ENCODE results near the gene COL8A2.

The COL8A2 gene

DNA sequence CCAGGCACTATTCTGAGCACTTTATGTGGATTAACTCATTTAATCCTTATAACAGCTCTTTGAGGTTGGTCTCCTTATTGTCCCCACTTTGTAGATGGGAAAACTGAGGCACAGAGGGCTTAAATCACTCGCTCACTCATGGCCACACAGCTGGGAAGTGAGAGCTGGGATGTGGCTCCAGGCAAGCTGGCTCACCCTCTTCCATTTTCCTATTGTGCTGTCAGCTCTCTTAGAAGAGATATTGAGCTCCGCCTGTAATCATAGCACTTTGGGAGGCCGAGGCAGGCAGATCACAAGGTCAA, 3.8 kb upstream of the COL8A2 start:
- ChIA-PET CTCF (interaction anchor here (0.9 to 10.3 kb wide), 2 partner anchors 12 to 59 kb away, joined by 3 to 158 read pairs; no protein-coding TSS in a partner anchor), POLR2A (interaction anchor here (0.8 to 0.9 kb wide), 2 partner anchors 10 to 13 kb away, joined by 3 read pairs; no protein-coding TSS in a partner anchor)
- H3K4me3 ChIP-seq (ENCODE audit: low read depth, low read length): no peak overlapping the region
- no peak for DNase-seq (ENCODE audit: low read depth, low spot score)
- TF ChIP-seq CTCF (IDR thresholded peaks at IDR 0.05; ENCODE audit: insufficient read depth, low read length, missing control alignments): no peak

DNA sequence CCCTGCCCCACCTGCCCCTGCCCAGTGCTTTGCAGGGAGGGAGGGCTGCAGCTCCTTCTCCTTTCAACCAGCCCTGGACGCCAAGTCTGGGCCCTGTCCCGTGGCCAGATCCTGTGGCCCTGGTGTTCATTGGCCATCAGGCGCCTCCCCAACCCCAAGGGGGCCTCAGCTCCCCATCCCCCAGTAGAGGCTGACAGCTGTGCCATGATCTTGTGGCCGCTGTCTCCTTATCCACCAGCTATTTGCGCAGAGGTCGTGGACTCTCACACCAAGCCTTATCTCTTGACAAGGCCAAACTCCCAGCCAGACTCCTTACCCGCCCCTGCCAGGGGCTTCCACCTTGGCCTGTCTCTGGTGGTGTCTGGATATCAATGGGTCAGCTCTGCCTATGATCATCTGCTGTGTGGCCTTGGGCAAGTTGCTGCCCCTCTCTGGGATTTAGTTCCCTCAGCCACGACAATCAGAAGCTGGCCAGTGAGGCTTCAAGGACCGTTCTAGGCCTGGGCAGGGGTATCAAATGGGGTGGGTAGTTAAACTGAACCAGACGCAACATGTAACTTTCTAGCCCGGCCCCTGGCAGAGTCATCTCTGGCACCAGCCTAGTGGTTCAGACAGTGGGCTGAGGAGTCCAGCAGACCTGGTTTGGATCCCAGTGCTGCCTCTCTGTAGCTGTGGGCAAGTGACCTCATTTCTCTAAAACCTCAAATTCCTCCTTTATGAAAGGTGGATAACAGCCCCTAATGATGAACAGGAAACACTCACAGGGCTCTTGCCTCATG, 3.3 kb upstream of the COL8A2 start:
- no peak overlapping the region for H3K4me3 ChIP-seq (ENCODE audit: low read depth, low read length)
- ChIA-PET CTCF (interaction anchor here (0.9 to 10.3 kb wide), 4 partner anchors 11 to 60 kb away, joined by 4 to 158 read pairs (median 10); no protein-coding TSS in a partner anchor), POLR2A (interaction anchor here (0.8 to 0.9 kb wide), 2 partner anchors 9 to 14 kb away, joined by 3 read pairs; no protein-coding TSS in a partner anchor)
- no peak for TF ChIP-seq CTCF (IDR thresholded peaks at IDR 0.05; ENCODE audit: insufficient read depth, low read length, missing control alignments)
- DNase-seq (ENCODE audit: low read depth, low spot score): no peak

DNA sequence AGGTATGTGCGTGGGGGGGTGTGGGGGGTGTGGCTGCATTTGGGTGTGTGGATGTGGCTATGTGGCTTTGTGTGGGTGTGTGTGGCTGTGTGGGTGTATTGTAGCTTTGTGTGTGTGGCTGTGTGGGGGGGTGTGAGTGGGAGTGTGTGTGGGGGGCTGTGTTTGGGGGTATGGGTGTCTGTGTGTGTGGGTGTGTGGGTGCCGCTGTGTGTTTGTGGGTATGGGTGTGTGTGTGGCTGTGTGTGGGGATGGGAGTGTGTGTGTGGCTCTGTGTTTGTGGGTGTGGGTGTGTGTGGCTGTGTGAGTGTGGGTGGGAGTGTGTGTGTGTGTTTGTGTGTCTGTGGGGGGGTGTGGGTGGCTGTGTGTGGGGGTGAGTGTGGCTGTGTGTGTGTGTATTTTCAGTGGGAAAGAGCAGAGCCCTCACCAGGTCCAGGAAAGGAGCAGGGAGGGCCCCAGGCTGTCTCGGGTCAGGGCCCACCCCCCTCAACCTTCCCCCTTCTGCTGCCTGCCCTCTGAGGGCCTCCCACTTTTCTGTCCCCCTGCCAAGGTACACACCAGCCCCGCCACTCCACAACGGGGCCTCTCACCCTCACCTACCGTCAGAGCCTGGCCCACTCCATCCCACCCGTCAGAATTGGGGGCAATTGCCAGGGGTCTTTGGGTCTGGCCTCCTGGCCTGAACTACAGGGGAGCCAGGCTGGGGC, 1.9 kb upstream of the COL8A2 start:
- CTCF ChIA-PET: interaction anchor here (1.6 to 10.3 kb wide), 2 partner anchors 10 to 27 kb away, joined by 14 to 158 read pairs; no protein-coding TSS in a partner anchor
- POLR2A ChIA-PET: no interaction called here
- no peak overlapping the region for H3K4me3 ChIP-seq (ENCODE audit: low read depth, low read length)
- DNase-seq (ENCODE audit: low read depth, low spot score): no peak
- no peak for TF ChIP-seq CTCF (IDR thresholded peaks at IDR 0.05; ENCODE audit: insufficient read depth, low read length, missing control alignments)

DNA sequence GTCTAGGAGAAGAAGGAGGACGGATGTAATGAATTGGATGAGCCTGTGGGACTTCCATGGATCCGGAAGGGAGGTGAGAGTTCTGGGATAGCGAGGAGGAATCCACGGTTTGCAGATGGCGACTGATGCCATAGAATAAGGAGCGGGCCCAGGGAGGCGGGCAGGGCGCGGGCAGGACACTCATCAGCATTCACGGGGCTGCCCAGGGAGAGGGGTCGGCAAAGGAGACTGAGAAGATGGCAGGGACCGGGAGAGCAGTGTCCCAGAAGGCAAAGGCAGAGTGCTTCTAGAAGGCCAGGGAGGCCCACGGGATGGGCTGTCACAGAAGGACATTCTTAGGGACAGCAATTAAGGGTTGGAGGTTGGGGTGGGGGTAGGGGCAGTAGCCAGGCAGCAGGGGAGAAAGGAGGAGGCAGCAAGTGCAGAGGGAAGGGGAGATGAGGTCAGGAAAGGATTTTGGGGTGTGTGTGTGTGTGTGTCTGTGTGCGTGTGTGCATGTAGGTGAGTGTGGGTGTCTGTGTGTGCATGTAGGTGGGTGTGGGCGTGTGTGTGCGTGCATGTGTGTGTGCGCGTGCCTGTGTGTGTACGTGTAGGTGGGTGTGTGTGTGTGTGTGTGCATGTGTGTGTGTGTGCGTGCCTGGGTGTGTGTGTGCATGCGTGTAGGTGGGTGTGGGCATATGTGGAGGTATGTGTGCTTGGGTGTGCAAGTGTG, 1.1 kb upstream of the COL8A2 start:
- no peak for TF ChIP-seq CTCF (IDR thresholded peaks at IDR 0.05; ENCODE audit: insufficient read depth, low read length, missing control alignments)
- CTCF ChIA-PET: no interaction called here
- POLR2A ChIA-PET: no interaction called here
- H3K4me3 ChIP-seq (ENCODE audit: low read depth, low read length): no peak overlapping the region
- DNase-seq (ENCODE audit: low read depth, low spot score): no peak

- no peak overlapping the region for H3K4me3 ChIP-seq (ENCODE audit: low read depth, low read length)
- POLR2A ChIA-PET: no interaction called here
- DNase-seq (ENCODE audit: low read depth, low spot score): no peak
- no peak for TF ChIP-seq CTCF (IDR thresholded peaks at IDR 0.05; ENCODE audit: insufficient read depth, low read length, missing control alignments)
- CTCF ChIA-PET: interaction anchor here (0.7 kb wide), 1 partner anchor 10 kb away, joined by 3 read pairs; no protein-coding TSS in a partner anchor
Measured at GRCh38 chr1:36124404-36125128, 456 bp downstream of the COL8A2 start.
